ENCODE data around the gene DNASE1L1.

The DNASE1L1 gene

DNA sequence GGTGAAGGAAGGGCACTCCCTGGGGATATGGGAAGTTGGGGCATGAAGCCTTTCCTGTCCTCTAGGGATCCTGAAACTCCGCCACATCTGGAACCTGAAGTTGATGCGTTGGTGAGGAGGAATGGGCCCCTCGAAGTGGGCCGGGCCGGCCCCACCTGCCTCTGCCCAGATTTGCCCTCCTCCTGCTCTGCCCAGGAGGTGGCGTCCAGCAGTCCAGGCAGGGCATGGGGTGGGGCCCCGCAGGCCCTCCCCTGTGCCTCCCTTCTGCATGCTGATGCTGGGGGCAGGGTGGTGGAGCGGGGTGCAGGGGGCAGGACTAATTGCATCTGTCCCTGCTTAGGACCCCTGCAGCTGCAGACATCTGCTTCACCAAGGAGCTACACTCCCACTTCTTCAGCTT lies 4.1 kb upstream of the DNASE1L1 start:
- no peak overlapping the region for H3K9ac ChIP-seq (ENCODE audit: low read length)
- H3K36me3 ChIP-seq (ENCODE audit: insufficient read depth, low read length) = no peaks in the 10 kb centered on the region
- no peaks in the 10 kb centered on the region for H3K9me2 ChIP-seq (ENCODE audit: low read depth, low read length)
- no peak overlapping the region for H3K4me3 ChIP-seq (ENCODE audit: low read depth, low read length, poor library complexity, severe bottlenecking)
- no peak overlapping the region for H2AFZ ChIP-seq (ENCODE audit: low read length)
- H4K20me1 ChIP-seq (ENCODE audit: insufficient read depth, low read length) = no peaks in the 10 kb centered on the region
- no peaks in the 10 kb centered on the region for H3K27me3 ChIP-seq (ENCODE audit: insufficient read depth, low read length)
- peak overlapping the region; percentile 72 for H3K27ac ChIP-seq (ENCODE audit: low read depth, low read length, poor library complexity, severe bottlenecking)
- no peaks in the 10 kb centered on the region for H3K9me3 ChIP-seq (ENCODE audit: low read length)
- H3K4me1 ChIP-seq (ENCODE audit: insufficient read depth, low read length, severe bottlenecking) = peaks cover 29% of the 10 kb centered on the region
- no peaks in the 10 kb centered on the region for H3K79me2 ChIP-seq (ENCODE audit: insufficient read depth, low read length)
- TF ChIP-seq, protein P1, sequence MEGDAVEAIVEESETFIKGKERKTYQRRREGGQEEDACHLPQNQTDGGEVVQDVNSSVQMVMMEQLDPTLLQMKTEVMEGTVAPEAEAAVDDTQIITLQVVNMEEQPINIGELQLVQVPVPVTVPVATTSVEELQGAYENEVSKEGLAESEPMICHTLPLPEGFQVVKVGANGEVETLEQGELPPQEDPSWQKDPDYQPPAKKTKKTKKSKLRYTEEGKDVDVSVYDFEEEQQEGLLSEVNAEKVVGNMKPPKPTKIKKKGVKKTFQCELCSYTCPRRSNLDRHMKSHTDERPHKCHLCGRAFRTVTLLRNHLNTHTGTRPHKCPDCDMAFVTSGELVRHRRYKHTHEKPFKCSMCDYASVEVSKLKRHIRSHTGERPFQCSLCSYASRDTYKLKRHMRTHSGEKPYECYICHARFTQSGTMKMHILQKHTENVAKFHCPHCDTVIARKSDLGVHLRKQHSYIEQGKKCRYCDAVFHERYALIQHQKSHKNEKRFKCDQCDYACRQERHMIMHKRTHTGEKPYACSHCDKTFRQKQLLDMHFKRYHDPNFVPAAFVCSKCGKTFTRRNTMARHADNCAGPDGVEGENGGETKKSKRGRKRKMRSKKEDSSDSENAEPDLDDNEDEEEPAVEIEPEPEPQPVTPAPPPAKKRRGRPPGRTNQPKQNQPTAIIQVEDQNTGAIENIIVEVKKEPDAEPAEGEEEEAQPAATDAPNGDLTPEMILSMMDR (IDR thresholded peaks at IDR 0.05; ENCODE audit: low read length) = no peak
- TF ChIP-seq EZH2 (IDR thresholded peaks at IDR 0.05; ENCODE audit: borderline replicate concordance, low read length) = no peak
- H3K4me2 ChIP-seq (ENCODE audit: low read length) = no peak overlapping the region
- no peaks in the 10 kb centered on the region for H3F3A ChIP-seq (ENCODE audit: insufficient read depth, low read length)

DNA sequence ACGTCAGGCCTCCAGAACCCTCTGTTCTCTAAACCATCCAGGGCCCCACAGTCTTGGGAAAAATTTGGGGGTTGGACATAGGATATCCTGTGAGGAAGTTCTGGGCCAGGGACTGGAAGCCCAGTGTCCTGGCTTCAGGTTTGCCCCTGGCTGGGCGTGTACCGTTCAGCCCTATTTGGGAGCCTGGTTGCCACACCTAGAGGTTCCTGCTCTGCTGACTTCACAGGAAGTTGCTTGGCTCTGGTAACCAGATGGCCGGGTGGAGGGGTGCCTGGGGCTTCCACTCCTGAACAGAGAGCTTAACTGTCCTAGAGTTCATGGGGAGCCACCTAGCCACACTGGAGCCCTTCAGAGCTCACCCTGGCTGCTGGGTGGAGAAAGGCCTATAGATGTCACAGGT lies 3.4 kb upstream of the DNASE1L1 start:
- Histone ChIP-seq H3K9me3 (ENCODE audit: low read length) (no peaks in the 10 kb centered on the region), H3K9me2 (ENCODE audit: low read depth, low read length) (no peaks in the 10 kb centered on the region), H3K27me3 (ENCODE audit: insufficient read depth, low read length) (no peaks in the 10 kb centered on the region), H2AFZ (ENCODE audit: low read length) (no peak overlapping the region), H3K36me3 (ENCODE audit: insufficient read depth, low read length) (no peaks in the 10 kb centered on the region), H3K4me1 (ENCODE audit: insufficient read depth, low read length, severe bottlenecking) (peaks cover 32% of the 10 kb centered on the region), H3K4me2 (ENCODE audit: low read length) (peak overlapping the region; percentile 86), H3K9ac (ENCODE audit: low read length) (peak overlapping the region; percentile 85), H3K79me2 (ENCODE audit: insufficient read depth, low read length) (no peaks in the 10 kb centered on the region), H3K4me3 (ENCODE audit: low read depth, low read length, poor library complexity, severe bottlenecking) (peak overlapping the region; percentile 75), H3F3A (ENCODE audit: insufficient read depth, low read length) (no peaks in the 10 kb centered on the region), H3K27ac (ENCODE audit: low read depth, low read length, poor library complexity, severe bottlenecking) (peak overlapping the region; percentile 72), H4K20me1 (ENCODE audit: insufficient read depth, low read length) (no peaks in the 10 kb centered on the region)
- no peak for TF ChIP-seq EZH2 (IDR thresholded peaks at IDR 0.05; ENCODE audit: borderline replicate concordance, low read length)
- TF ChIP-seq, protein P1 (IDR thresholded peaks at IDR 0.05; ENCODE audit: low read length) = no peak

DNA sequence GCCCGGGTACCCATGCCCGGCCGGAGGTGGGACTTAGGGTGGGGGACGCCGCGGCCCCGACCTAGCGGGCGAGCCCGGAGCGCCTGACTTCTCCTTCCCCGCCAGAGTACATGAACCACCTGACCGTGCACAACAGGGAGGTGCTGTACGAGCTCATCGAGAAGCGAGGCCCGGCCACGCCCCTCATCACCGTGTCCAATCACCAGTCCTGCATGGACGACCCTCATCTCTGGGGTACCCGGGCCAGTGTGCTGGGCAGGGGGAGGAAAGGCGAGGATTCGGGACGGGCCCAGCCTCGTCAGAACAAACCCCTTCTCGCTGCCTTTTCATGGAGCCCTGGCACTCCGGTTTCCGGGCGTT lies 2.9 kb upstream of the DNASE1L1 start:
- no peaks in the 10 kb centered on the region for H4K20me1 ChIP-seq (ENCODE audit: insufficient read depth, low read length)
- H2AFZ ChIP-seq (ENCODE audit: low read length) = no peak overlapping the region
- H3K4me2 ChIP-seq (ENCODE audit: low read length) = peak overlapping the region; percentile 86
- H3K36me3 ChIP-seq (ENCODE audit: insufficient read depth, low read length) = no peaks in the 10 kb centered on the region
- H3K4me3 ChIP-seq (ENCODE audit: low read depth, low read length, poor library complexity, severe bottlenecking) = peak overlapping the region; percentile 75
- H3F3A ChIP-seq (ENCODE audit: insufficient read depth, low read length) = no peaks in the 10 kb centered on the region
- H3K27ac ChIP-seq (ENCODE audit: low read depth, low read length, poor library complexity, severe bottlenecking) = peak overlapping the region; percentile 72
- no peaks in the 10 kb centered on the region for H3K9me3 ChIP-seq (ENCODE audit: low read length)
- H3K79me2 ChIP-seq (ENCODE audit: insufficient read depth, low read length) = no peaks in the 10 kb centered on the region
- peaks cover 32% of the 10 kb centered on the region for H3K4me1 ChIP-seq (ENCODE audit: insufficient read depth, low read length, severe bottlenecking)
- peak overlapping the region; percentile 85 for H3K9ac ChIP-seq (ENCODE audit: low read length)
- TF ChIP-seq, protein P1 (IDR thresholded peaks at IDR 0.05; ENCODE audit: low read length) = no peak
- no peak for TF ChIP-seq EZH2 (IDR thresholded peaks at IDR 0.05; ENCODE audit: borderline replicate concordance, low read length)
- H3K27me3 ChIP-seq (ENCODE audit: insufficient read depth, low read length) = no peaks in the 10 kb centered on the region
- no peaks in the 10 kb centered on the region for H3K9me2 ChIP-seq (ENCODE audit: low read depth, low read length)

Data from OCI-LY1 (cell line).